ENCODE measurements around the gene WWC2. TPM values are rescaled to one million over a fixed set of nuclear protein-coding genes. Genes with fewer than 3 reads are reported as not detected.

Gene WWC2
- total RNA-seq, 1 donor, result 4.3 TPM

DNA sequence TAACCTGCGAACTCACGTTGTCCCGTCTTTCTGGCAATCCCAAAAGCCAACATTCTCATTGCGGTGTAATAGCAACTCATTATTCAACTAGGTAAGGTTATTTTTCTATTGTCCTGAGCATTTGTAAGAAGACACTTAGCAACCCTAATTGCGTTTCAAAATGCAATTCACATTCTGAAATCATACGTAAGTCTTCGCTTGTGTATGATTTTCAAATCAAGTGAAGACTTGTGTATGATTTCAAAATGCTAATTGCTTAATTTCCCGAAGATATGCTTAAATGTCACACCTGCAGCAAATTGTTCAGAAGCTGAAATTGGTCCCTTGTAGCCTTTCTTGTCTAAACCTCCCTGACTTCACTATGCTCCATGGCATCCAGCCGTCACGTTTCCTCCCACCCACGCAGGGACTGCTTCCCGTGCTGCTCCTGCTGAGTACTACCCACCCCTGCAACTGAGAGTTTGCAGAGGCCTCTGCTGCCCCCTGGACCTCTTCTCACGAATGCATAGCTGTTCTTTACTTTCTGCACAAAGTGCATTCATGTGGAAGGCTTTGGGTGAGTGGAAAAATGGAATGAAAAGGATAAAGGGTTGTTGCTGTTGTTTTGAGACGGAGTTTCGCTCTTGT, 264.0 kb downstream of the WWC2 start:
- H3K27me3 ChIP-seq (ENCODE audit: insufficient read depth, low read length), result no peaks in the 10 kb centered on the region

DNA sequence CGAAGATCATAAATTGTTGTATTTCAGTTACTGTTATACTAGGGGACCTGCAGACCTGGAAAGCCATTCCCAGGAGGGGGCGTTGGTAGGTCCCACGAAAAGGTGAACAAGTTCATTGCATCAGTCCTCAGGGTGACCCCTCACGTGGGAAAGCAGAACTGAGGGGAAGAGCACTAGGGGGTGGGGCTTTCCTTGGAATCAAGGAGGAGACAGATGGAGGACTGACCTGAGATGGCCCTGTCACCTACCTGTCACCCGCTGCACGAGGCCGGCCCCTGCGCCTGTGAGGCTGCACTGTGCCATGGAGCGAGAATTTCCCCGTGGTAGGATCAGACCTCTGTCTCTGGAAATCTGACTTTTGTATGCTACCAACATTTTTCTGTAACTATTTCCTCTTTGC, 265.0 kb downstream of the WWC2 start:
- Histone ChIP-seq H3K4me3 (ENCODE audit: low read length) (no peak overlapping the region), H3K27me3 (ENCODE audit: insufficient read depth, low read length) (no peaks in the 10 kb centered on the region), H3K9me3 (ENCODE audit: low read depth, low read length) (no peaks in the 10 kb centered on the region), H3K4me1 (ENCODE audit: insufficient read depth, low read length) (no peaks in the 10 kb centered on the region)

More for the DNA sequence above, 264.0 kb downstream of the WWC2 start:
- H3K4me1 ChIP-seq (ENCODE audit: insufficient read depth, low read length), result no peaks in the 10 kb centered on the region
- no peaks in the 10 kb centered on the region for H3K9me3 ChIP-seq (ENCODE audit: low read depth, low read length)
- H3K4me3 ChIP-seq (ENCODE audit: low read length), result no peak overlapping the region

- no peak overlapping the region for H3K4me3 ChIP-seq (ENCODE audit: low read length)
- H3K4me1 ChIP-seq (ENCODE audit: insufficient read depth, low read length), result no peaks in the 10 kb centered on the region
- no peaks in the 10 kb centered on the region for H3K27me3 ChIP-seq (ENCODE audit: insufficient read depth, low read length)
- no peaks in the 10 kb centered on the region for H3K9me3 ChIP-seq (ENCODE audit: low read depth, low read length)
These were observed 267.3 kb downstream of the WWC2 start for GRCh38 chr4:183366206-183366835.

- no peak overlapping the region for H3K4me3 ChIP-seq (ENCODE audit: low read length)
These were observed 270.0 kb downstream of the WWC2 start for GRCh38 chr4:183369073-183369472.

More at GRCh38 chr4:183369073-183369472, 270.0 kb downstream of the WWC2 start:
- no peaks in the 10 kb centered on the region for H3K4me1 ChIP-seq (ENCODE audit: insufficient read depth, low read length)
- H3K9me3 ChIP-seq (ENCODE audit: low read depth, low read length), result no peaks in the 10 kb centered on the region
- H3K27me3 ChIP-seq (ENCODE audit: insufficient read depth, low read length), result no peaks in the 10 kb centered on the region

Other genes starting within 250 kb of the WWC2 start
- gene DCTD, start 181.9 kb upstream of the WWC2 start, total RNA-seq, result 39.9 TPM
- not detected for gene CLDN22, start 221.0 kb downstream of the WWC2 start, total RNA-seq
- not detected for gene CLDN24, start 223.2 kb downstream of the WWC2 start, total RNA-seq